ENCODE results near the gene NIN. TPM values are rescaled to one million over a fixed set of nuclear protein-coding genes. Genes with fewer than 3 reads are reported as not detected.
"Not testable (repeated sequence)": the region's sequence is repeated elsewhere in the genome, so short reads cannot be mapped to it uniquely, and the experiment has no call there.

Gene NIN
- total RNA-seq, 1 donor: 33.4 TPM

- H3K4me3 ChIP-seq (ENCODE audit: low read depth, low read length): no peak overlapping the region
- TF ChIP-seq CTCF (IDR thresholded peaks at IDR 0.05; ENCODE audit: insufficient read depth, low read length): peak; percentile 83
- peak; percentile 74 for DNase-seq (ENCODE audit: low read depth)
Measured at GRCh38 chr14:50714450-50715073, 116.4 kb downstream of the NIN start.

- DNase-seq (ENCODE audit: low read depth): no peak
- H3K4me3 ChIP-seq (ENCODE audit: low read depth, low read length): no peak overlapping the region
- TF ChIP-seq CTCF (IDR thresholded peaks at IDR 0.05; ENCODE audit: insufficient read depth, low read length): no peak
Measured at GRCh38 chr14:50711043-50711442, 119.9 kb downstream of the NIN start.

- TF ChIP-seq CTCF (IDR thresholded peaks at IDR 0.05; ENCODE audit: insufficient read depth, low read length): no peak
- no peak overlapping the region for H3K4me3 ChIP-seq (ENCODE audit: low read depth, low read length)
Measured at GRCh38 chr14:50705026-50705593, 125.9 kb downstream of the NIN start.

GRCh38 chr14:50704454-50705010 is 126.4 kb downstream of the NIN start:
- TF ChIP-seq CTCF (IDR thresholded peaks at IDR 0.05; ENCODE audit: insufficient read depth, low read length): no peak
- no peak for DNase-seq (ENCODE audit: low read depth)
- no peak overlapping the region for H3K4me3 ChIP-seq (ENCODE audit: low read depth, low read length)

More at GRCh38 chr14:50705026-50705593, 125.9 kb downstream of the NIN start:
- DNase-seq (ENCODE audit: low read depth): no peak

GRCh38 chr14:50697659-50698290 is 133.2 kb downstream of the NIN start:
- no peak overlapping the region for H3K4me3 ChIP-seq (ENCODE audit: low read depth, low read length)
- no peak for DNase-seq (ENCODE audit: low read depth)
- TF ChIP-seq CTCF (IDR thresholded peaks at IDR 0.05; ENCODE audit: insufficient read depth, low read length): no peak

- not testable (repeated sequence) for H3K4me3 ChIP-seq (ENCODE audit: low read depth, low read length); DNase-seq (ENCODE audit: low read depth)
Measured at GRCh38 chr14:50694260-50694659, 136.7 kb downstream of the NIN start.

GRCh38 chr14:50688875-50689274 is 142.1 kb downstream of the NIN start:
- DNase-seq (ENCODE audit: low read depth): no peak
- no peak for TF ChIP-seq CTCF (IDR thresholded peaks at IDR 0.05; ENCODE audit: insufficient read depth, low read length)
- no peak overlapping the region for H3K4me3 ChIP-seq (ENCODE audit: low read depth, low read length)
